ENCODE measurements around the gene DNAH14.
"Not testable (repeated sequence)": the region's sequence is repeated elsewhere in the genome, so short reads cannot be mapped to it uniquely, and the experiment has no call there.

DNAH14 gene

DNA sequence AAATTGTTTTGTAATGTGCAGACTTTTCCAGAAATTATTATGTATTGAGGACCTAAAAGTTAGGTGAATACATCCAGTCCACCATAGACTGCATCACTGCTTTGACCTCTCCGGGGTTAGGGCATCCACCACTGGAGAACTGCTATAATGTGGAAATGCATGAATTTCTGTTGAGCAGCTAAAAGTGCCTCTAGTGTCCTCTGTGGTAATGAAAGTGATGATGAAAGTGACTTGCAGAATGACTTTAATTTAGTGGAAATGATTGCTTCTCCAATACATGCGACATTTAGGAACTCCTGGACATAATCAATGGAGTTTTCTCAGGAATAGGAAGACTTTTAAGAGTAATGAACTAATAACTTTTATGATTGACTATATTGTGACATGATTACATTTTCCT, 327.6 kb downstream of the DNAH14 start:
- no peak for DNase-seq (ENCODE audit: low read depth)

DNA sequence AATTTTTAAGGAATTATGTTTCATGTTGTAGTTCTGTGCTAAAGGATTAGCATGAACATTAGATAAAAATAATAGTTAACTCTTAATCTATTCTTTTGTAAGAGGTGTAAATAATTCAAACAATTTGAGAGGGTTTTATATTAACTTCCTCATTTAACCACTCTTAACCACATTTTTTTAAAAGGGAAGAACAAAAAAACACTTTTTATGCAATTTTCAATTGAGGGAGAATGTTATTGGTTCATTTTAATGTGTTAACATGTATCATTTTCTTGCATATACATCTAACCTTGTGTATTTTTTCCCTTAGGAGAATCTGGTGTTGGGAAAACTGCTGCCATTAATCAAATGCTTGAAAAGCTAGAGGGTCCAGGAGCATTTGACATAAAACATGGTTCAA, 329.3 kb downstream of the DNAH14 start:
- DNase-seq (ENCODE audit: low read depth), result no peak

DNA sequence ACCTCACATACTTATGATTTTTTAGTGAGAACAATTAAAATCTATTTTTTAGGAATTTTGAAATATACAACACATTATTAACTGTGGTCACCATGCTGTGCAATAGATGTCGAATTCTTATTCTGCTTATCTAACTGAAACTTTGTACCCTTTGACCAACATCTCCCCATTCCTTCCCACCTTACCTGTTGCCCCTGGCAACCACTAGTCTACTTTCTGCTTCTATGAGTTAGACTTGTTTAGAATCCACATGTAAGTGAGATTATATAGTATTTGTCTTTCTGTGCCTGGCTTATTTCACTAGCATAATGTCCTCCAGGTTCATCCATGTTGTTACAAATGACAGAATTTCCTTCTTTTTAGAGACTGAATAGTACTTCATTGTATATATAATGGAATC, 330.1 kb downstream of the DNAH14 start:
- no peak for DNase-seq (ENCODE audit: low read depth)

DNA sequence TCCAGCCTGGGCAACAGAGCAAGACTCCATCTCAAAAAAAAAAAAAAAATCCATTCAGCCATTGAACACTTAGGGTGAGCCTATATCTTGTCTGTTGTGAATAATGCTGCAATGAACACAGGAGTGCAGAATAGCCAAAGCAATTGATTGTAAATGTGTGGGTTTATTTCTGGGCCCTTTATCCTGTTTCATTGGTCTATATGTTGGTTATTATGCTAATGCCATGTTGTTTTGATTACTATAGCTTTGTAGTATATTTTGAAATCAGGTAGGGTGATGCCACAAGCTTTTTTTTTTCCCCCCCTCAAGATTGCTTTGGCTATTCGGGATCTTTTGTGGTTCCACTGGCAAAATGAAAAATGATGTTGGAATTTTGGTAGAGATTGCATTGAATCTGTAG, 330.8 kb downstream of the DNAH14 start:
- no peak for DNase-seq (ENCODE audit: low read depth)

DNA sequence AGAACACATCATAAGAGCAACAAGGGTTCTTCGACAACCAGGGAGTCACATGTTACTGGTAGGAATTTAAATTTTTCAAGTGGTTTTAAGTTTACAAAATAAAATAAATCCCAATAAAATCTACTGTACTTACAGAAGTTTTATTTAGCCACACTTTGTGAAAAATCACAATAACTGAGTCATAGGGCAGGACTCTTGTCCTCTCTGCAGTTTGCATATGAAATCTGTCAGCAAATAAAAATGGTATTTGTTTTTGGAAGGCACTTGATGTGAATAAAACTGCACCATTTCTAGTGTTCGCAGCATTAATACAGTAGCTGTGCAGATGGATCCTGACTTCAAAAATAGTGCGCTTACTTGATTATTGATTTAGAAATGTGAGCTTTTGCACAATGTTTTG, 348.0 kb downstream of the DNAH14 start:
- no peak for DNase-seq (ENCODE audit: low read depth)

DNA sequence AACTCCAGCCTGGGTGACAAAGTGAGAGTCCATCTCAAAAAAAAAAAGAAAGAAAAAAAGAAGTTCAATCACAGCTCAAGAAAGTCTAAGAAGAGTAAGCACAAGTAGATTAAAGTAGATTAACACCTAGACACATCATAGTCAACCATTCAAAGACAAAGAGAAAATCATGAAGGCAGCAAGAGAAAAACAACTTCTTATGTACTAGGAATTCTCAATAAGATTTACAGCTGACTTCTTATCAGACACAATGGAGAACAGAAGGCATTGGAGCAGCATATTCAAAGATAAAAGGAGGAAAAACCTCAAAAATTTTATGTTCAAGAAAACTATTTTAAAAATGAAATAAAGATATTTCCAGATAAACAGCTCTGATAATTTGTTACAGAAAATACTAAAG, 351.1 kb downstream of the DNAH14 start:
- no peak for DNase-seq (ENCODE audit: low read depth)

DNA sequence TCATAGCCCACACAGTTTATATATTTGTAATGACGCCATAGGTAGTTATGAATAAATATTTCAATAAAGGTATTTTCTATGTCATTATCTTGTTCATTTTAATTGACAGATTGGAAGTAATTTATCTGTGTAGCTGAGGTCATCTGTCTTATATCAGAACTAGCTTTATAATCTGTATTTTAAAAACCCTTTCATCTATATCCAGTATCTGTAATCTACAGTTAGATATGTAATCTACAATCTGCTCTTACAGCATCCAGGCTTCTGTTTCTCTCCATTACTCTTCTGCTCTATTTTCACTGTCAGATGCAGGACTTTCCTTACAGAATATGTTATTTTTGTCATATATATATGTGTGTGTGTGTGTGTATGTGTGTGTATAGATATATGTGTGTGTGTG, 360.8 kb downstream of the DNAH14 start:
- DNase-seq (ENCODE audit: low read depth), result no peak

DNA sequence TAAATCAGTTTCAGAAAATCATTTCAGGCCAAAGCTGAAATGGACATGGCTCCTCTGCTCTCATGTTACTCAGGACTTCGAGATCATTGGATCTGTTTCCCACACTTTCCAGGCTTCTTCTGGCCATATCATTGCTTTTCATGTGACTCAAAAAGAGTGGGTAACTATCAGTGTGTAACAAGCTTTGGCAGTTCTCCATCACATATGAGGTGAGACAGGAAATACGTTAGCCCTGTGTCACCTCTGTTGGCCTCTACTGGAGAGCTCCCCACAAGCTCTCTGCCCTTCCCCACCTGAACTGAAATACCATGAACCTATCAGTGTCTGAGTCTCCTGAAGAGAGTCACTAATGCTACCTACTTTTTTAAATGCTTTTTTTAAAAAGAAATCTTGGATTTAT, 370.1 kb downstream of the DNAH14 start:
- DNase-seq (ENCODE audit: low read depth), result no peak

DNA sequence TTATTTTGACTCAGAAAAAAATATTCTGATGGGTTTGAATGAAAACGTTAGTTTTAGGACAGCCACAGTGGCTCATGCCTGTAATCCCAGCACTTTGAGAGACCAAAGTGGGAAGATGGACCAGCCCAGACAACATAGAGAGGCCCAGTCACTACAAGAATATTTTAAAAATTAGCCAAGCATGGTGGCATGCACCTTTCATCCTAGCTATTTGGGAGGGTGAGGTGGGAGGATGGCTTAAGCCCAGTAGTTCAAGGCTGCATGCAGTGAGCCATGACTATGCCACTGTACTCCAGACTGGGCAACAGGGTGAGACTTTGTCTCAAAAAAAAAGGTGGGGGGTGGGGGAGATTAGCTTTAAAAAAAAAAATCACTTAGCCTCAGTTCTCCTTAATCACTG, 370.9 kb downstream of the DNAH14 start:
- DNase-seq (ENCODE audit: low read depth), result no peak

DNA sequence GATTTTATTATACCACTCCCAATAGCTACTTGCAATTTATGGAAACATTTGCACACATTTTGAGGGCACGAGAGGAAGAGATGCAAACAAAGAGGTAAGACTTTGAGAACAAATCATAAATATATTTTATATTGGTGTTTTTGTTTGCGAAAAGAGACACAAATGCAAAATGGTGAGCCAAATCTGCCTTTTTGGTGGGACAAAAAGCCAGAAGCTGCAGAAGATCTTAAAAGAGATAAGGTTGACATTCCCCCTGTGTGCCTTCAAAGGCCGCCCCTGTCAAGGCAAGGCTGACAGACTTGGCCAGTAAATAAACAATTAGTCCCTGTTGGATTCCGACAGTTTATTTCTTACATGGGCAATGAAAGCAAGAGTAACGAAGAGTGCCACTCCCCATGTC, 375.5 kb downstream of the DNAH14 start:
- no peak for DNase-seq (ENCODE audit: low read depth)

DNA sequence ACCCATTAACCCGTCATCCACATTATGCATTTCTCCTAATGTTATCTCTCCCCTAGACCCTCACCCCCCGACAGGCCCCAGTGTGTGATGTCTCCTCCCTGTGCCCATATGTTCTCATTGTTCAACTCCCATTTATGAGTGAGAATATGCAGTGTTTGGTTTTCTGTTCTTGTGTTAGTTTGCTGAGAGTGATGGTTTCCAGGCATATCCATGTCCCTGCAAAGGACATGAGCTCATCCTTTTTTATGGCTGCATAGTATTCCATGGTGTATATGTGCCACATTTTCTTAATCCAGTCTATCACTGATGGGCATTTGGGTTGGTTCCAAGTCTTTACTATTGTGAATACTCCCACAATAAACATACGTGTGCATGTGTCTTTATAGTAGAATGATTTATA, 381.1 kb downstream of the DNAH14 start:
- not testable (repeated sequence) for DNase-seq (ENCODE audit: low read depth)

DNA sequence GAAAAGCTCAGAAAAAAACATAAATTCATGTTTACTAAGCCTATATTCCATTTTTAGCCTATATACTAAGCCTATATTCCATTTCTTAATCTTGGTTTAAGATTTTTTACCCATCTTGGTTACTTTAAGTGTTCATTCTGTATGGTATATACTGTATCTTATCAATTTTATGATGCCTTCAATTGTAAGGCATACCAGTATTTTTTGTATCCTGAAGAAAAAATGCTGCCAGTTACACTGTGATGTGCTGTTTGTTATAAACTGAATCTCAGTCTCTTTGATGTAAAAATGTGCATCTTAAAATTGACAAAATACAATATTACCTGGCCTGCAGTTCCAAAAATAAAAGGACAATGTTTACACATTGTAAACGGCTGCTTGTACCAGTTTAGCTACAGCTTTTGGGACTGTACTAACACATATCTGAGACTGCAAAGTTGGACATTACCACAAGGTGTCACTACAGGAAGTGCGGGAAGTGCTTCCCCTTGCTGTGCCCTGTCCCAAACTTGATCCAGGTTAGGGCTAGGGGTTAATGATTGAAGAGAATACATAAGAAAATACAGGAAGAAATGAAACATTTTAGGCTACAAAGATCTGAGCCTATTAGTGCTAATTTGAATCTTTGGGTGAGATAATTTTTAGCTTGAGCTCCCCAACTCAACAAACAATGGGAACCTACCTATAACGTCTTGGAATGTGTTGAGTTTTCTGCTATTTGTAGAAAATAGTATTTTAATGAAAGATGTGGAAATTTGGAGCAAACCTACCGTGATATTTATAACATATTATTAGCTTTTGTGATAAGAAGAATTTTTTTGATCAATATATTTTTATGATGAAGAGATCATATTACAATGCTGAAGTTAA, 389.5 kb downstream of the DNAH14 start:
- peak; percentile 41 for DNase-seq (ENCODE audit: low read depth)

DNA sequence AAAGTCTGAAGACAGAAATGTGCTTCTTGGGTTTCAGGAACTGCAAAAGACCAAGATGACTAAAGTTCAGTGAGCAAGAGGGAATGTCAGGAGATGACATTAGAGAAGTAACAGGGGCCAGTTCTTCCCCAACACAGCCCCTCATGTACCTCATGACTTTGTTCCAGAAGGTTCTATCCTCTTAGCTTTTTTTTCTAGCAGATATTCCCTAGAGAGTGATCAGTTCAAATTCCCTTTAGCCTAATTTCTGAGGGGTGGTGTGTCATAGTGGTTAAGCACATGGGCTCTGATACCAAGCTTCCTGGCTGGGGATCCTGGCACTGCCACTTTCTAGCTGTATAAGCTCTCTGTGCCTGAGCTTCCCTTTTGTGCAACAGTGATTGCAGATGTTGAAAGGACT, 390.4 kb downstream of the DNAH14 start:
- no peak for DNase-seq (ENCODE audit: low read depth)

DNA sequence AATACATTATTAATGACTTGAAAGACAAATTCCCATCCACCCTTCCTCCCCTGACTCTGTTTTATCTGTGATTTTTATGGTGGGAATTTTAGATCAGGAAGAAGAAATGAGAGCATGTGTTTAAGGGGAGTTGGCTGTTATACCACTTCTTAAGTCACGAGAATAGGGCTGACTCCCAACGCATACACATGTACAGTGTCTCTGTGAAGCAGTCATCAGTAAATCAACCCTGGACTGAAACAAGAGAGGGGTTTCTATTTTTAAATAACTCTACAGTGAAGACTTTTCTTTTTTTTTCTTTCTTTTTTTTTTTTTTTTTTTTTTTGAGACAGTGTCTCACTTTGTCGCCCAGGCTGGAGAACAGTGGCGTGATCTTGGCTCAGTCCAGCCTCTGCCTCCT, 392.3 kb downstream of the DNAH14 start:
- no peak for DNase-seq (ENCODE audit: low read depth)

DNA sequence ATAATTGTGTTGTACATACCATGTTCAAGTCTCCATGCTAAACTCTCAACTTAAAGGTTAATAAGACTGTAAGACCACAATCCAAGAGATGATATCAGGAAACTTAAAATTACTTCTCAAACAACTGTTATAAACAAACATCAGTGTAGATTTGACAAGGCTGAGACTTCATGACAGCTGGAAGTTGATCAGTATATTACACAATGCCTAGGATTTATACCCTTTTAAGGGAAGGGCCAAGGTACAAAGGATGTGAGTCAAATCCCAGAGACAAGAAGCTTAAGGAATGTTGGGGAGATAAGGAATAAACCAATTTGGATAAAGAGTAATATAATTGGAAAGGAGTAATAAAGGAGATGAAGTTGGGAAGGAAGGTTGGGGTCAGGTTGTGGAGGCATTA, 399.6 kb downstream of the DNAH14 start:
- no peak for DNase-seq (ENCODE audit: low read depth)

DNA sequence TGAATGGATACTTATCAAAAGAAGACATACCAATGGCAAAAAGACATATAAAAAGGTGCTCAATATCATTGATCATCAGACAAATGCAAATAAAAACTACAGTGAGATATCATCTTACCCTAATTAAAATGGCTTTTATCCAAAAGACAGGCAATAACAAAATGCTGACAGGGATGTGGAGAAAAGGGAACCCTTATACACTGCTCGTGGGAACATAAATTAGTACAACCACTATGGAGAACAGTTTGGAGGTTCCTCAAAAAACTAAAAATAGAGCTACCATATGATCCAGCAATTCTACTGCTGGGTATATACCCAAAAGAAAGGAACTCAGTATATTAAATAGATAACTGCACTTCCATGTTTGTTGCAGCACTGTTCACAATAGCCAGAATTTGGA, 400.5 kb downstream of the DNAH14 start:
- not testable (repeated sequence) for DNase-seq (ENCODE audit: low read depth)

DNA sequence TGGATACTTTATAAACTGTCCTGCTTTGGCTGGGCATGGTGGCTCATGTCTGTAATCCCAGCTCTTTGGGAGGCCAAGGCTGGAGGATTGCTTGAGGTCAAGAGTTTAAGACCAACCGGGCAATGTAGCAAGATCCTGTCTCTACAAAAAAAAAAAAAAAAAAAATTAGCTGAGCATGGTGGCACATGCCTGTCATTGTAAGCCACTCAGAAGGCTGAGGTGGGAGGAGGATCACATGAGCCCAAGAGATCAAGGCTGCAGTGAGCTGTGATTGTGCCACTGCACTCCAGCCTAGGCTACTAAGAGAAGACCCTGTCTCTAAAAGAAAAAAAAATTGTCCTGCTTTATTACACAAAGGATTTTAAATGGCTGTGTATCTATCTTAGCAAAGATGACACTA, 403.2 kb downstream of the DNAH14 start:
- DNase-seq (ENCODE audit: low read depth), result no peak

DNA sequence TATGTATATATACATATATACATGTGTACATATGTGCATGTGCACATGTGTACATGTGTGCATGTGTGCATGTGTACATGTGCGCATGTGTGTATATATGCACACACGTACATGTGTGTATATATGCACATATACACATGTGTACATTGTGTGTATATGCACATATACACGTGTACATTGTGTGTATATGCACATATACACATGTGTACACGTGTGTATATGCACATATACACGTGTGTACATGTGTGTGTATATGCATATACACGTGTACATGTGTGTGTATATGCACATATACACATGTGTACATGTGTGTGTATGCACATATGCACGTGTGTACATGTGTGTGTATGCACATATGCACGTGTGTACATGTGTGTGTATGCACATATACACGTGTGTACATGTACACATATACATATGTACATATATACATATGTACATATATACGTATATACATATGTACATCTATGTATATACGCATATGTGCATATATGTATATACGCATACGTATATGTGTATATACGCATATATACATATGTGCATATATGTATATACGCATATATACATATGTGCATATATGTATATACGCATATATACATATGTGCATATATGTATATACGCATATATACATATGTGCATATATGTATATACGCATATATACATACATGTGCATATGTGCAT, 405.8 kb downstream of the DNAH14 start:
- not testable (repeated sequence) for DNase-seq (ENCODE audit: low read depth)

DNA sequence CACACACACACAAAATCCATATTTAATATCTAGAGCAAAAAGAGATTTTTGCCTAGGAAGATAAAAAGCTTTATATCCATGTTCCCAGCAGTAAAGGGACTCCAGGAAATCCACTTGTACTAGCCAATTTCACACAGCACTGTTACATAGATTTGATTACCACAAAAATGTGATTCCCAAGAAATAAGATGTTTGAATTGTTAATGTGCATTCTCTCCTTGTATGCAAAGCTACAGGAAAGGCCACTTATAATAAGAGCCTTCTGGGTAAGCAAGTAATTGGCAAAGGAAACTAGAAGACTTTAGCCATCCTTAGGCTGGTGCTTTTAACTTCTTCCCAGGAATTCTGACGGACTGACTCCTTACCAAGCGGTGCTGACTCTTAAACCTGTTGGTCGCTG, 409.1 kb downstream of the DNAH14 start:
- no peak for DNase-seq (ENCODE audit: low read depth)

DNA sequence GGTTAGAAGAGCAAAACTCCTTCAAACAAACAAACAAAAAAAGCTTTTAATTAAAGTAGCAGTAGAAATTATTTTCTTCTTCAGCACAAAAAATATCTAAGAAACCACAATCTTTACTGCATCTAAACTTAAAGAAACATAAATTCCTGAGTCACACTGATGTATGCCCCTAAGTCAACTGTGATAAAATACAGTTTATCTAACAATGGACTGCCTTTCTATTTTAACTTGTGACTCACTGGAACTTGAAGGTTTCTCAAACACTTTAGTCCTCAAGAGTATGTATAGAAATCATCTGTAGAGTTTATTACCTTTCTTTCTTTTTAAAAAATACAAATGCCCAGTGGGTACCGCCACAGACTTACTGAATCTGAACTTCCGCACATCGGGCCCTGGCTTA, 412.2 kb downstream of the DNAH14 start:
- no peak for DNase-seq (ENCODE audit: low read depth)

DNA sequence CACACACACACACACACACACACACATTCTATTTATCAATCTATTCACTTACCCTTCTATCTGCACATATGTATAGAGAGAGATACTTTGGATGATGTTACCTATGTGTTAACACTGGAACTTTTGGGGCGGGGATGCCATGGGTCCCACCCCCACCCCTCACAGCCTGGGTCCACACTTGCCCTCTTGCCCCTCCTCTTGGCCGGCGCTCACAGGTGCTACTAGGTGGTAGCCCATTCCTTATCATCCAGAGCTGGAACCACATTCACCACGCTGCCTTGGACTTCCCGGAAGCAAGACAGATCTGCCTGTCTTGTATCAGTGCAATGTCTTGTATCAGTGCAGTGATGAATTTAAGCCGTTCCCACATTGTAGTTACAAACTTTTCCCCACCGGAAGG, 413.2 kb downstream of the DNAH14 start:
- DNase-seq (ENCODE audit: low read depth), result no peak

DNA sequence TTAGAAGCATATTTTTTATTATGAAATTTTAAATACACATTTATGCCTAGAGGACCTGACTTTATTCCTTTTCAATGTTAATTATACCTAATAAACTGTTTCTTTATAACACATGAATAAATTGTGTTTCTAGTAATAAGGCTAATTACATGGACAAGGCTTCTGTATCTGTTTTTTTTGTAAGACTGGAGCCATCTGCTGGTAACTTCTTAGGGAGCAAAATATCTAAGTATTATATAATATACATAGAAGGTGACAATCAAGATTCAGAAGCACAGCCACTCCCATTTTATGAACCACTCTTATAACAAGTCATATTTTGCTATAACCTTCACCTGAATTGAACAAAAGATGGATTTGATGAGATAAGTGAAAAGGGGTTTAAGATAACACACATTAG, 414.1 kb downstream of the DNAH14 start:
- DNase-seq (ENCODE audit: low read depth), result no peak

DNA sequence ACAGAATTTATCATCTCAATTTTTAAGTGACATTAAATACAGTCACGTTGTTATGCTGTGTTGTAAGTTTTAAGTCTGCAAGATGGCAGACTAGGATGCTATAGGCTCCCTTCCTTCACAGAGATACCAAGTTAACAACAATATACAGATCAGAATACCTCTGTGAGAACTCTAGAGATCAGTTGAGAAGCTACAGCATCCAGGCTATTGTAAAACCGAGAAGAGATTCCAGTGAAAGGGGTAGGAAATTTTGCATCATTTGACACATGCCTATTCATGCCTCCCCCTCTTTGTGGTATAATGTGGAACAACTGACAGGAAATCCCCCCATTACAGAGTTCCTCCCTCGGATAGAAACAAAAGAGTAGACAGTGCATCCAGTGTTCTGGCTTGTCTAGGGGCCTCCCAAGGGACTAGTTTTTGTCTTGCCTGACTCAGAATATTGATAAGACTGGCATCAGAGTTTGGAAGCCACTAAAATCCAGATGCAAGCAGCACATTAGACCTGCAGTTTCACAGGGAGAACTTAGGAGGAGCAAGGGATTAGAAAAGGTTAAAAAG, 417.7 kb downstream of the DNAH14 start:
- no peak for DNase-seq (ENCODE audit: low read depth)
